GM12892 (cell line): Measurements from ENCODE around the gene RPS19BP1.

Source experiments
- POLR2A ChIP-seq: IDR thresholded peaks from 2 replicates; pipeline ENCODE4 v1.6.1; 2011; ENCODE audit warnings: low read depth, low read length, control low read depth
- POLR2AphosphoS5 ChIP-seq: IDR thresholded peaks from 2 replicates; pipeline ENCODE4 v1.6.1; 2011; ENCODE audit warnings: low read depth, low read length, control low read depth

DNA sequence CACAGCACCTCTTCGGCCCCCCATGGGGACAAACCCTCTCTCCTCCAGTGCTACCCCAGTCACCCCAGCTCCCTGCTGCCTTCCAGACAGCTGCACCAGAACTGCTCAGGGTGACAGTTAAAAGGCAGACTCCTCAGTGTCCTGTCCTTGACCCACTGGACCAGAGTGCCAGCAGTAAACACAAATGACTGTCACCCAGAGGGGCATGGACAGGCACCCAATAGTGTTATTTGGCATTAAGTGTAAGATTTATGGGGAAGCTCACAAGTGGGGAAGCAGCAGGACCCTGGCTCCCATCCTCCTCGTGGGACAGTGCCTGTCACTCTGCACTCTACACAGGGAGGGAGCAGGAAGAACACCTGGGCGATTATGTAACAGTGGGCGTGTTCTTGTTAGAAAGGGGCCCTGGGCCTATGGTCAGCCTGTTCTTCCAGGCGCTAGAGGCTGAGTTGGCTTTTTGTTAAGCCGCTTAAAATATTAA, 5.0 kb downstream of the RPS19BP1 start:
- TF ChIP-seq POLR2A = no peak
- TF ChIP-seq POLR2AphosphoS5 = no peak
